ENCODE data around the gene CSF3R.

- TF ChIP-seq CTCF (conservative IDR thresholded peaks at IDR 0.05; ENCODE audit: low read depth, low read length) (no peak), EZH2 (IDR thresholded peaks at IDR 0.05; ENCODE audit: borderline replicate concordance, low read depth, low read length, poor library complexity, severe bottlenecking) (no peak)
Observed at GRCh38 chr1:36529769-36530260, 47.1 kb upstream of the CSF3R start.

All from A673 (cell line).